Kidney epithelial cell (primary cell): ENCODE data around the gene E2F6. TPM values are rescaled to one million over a fixed set of nuclear protein-coding genes. Genes with fewer than 3 reads are reported as not detected.

Source experiments
- DNase-seq: peaks from one replicate; pipeline ENCODE4 v3.0.0-alpha.2; 2010; ENCODE audit warnings: low read depth
- H3K27me3 ChIP-seq: 2 replicates; pipeline ENCODE4 v1.6.0; 2011; ENCODE audit warnings: low read length; ENCODE audit not compliant: control insufficient read depth, insufficient read depth
- H3K36me3 ChIP-seq: 2 replicates; pipeline ENCODE4 v1.5.1; 2011; ENCODE audit warnings: low read length; ENCODE audit not compliant: control insufficient read depth, insufficient read depth
- H3K4me3 ChIP-seq: 2 replicates; pipeline ENCODE4 v1.5.1; 2011; ENCODE audit warnings: low read depth, mild to moderate bottlenecking, control low read depth, low read length
- total RNA-seq: library from RNA; depleted of rRNA; stranded (reverse); fragments of >200 nt; gene quantifications from 2 replicates; pipeline ENCODE4 v1.2.3, GENCODE V29; 2015
- TF ChIP-seq, protein P1 (sequence below): IDR thresholded peaks from 2 replicates; pipeline ENCODE4 v1.5.1; 2011; ENCODE audit warnings: mild to moderate bottlenecking, moderate library complexity, low read length, control low read depth, inconsistent platforms; ENCODE audit not compliant: insufficient read depth, poor library complexity, severe bottlenecking

E2F6 gene
- total RNA-seq, 1 donor from 2014 or later, result 15.0 TPM

DNA sequence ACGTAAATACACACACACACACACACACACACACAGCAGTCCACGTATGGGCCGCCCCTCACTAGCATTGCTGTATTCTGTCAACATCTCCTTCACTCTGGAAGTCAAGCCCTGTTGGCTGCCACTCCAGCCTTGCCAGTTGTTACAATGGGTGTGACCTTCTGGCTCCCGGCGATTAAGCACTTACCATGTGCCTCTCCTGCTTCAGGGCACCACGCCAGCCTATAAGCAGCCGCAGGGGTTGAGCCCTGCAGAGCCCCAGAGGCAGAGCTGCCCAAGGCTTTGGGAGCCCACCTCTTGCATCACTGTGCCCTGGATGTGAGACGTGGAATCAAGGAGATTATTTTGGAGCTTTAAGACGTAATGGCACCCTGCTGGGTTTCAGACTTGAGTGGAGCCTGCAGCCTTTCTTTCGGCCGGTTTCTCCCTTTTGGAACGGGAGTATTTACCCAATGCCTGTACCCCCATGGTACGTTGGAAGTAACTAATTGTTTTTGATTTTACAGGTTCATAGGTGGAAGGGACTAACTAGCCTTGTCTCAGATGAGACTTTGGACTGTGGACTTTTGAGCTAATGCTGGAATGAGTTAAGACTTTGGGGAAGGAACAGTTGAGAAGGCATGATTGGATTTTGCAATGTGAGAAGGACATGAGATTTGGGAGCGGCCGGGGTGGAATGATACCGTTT is 67.1 kb downstream of the E2F6 start:
- no peaks in the 10 kb centered on the region for H3K27me3 ChIP-seq
- no peak overlapping the region for H3K4me3 ChIP-seq
- TF ChIP-seq, protein P1, sequence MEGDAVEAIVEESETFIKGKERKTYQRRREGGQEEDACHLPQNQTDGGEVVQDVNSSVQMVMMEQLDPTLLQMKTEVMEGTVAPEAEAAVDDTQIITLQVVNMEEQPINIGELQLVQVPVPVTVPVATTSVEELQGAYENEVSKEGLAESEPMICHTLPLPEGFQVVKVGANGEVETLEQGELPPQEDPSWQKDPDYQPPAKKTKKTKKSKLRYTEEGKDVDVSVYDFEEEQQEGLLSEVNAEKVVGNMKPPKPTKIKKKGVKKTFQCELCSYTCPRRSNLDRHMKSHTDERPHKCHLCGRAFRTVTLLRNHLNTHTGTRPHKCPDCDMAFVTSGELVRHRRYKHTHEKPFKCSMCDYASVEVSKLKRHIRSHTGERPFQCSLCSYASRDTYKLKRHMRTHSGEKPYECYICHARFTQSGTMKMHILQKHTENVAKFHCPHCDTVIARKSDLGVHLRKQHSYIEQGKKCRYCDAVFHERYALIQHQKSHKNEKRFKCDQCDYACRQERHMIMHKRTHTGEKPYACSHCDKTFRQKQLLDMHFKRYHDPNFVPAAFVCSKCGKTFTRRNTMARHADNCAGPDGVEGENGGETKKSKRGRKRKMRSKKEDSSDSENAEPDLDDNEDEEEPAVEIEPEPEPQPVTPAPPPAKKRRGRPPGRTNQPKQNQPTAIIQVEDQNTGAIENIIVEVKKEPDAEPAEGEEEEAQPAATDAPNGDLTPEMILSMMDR, result no peak
- no peaks in the 10 kb centered on the region for H3K36me3 ChIP-seq
- DNase-seq, result no peak

DNA sequence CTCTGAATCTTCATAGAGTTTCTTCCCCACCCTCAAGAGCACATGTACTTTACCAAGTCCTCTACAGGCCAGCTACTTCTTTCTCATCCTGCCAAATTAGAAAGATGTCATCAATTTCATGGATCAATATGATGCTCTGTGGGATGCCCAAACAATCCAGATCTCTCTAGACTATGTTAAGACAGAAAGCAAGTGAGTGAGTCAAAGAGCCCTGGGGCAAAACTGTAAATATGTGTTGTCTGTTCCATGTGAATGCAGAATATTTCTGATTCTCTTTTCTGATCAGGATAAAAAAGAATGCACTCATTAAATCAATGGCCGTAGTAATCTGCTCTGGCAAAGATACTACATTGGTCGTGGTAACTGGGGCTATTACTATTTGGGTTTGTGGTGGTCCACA is 68.4 kb downstream of the E2F6 start:
- Histone ChIP-seq H3K4me3 (no peak overlapping the region), H3K27me3 (no peaks in the 10 kb centered on the region), H3K36me3 (no peaks in the 10 kb centered on the region)
- DNase-seq, result no peak
- TF ChIP-seq, protein P1, result no peak

DNA sequence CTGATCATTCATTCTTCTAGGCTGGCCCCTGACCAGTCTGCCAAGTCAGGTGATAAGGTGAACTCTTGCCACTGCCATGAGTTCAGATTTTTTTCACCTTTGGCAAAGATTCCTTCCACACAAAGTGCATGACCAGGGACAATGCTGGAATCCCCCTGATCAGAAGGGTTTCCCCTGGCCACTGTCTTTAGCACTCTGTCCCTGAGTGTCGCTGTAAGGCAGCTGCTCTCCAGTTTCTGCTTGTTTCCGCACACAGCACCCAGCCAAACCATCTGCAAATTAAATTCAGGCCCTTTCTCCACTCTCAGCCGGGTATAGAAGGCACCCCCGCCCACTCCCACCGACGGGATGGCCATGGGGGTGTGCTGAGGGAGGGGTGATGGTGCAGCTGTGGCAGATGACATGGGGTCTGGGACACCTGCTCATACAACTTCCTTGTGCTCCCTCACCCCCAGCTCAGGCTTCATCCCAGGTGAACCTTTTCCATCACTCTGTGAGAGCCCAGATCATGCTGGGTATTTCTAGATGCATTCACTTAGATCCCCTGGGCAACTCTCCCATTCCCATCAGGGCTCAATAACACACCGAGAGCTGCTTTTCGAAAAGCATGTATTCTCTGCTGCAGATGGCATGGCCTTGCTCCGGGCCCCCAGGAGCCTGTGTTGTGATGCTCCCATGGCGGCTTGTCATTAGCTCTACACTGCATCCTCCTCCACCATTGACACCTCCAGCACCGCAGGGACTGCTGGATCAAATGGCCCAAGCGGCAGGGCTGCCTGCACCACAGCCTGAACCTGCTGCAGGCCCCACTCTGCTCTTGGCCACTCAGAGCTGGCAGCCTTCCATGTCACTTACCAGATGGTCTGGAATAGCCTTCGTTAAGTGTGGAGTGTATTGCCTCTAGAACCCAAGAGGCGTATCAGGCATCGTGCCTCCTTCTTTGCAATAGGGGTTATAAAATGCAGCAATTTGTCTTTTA is 69.2 kb downstream of the E2F6 start:
- Histone ChIP-seq H3K36me3 (no peaks in the 10 kb centered on the region), H3K4me3 (no peak overlapping the region), H3K27me3 (no peaks in the 10 kb centered on the region)
- no peak for DNase-seq
- TF ChIP-seq, protein P1, result no peak

- TF ChIP-seq, protein P1, result no peak
- DNase-seq, result no peak
- H3K27me3 ChIP-seq, result no peaks in the 10 kb centered on the region
Measured at GRCh38 chr2:11396021-11396420, 69.9 kb downstream of the E2F6 start.

DNA sequence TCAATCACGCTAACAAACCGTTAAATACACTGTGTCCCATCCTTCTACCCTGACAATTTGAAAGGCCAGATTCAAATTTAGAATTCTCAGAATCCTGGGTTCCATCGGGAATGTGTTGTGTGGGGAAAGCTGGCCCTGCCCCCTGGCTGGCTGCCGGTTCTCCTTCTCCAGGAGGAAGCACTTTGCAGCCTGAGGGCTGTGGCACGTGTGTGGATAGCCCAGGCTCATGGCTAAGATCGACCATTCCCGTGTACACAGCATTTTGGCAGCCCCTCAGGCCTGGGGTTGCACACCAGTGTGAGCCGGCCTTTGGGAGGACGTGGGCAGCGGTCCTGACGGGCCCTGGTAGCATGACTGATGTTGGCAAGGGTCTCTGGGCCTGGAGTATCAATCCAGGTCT is 70.6 kb downstream of the E2F6 start:
- H3K4me3 ChIP-seq, result no peak overlapping the region
- no peaks in the 10 kb centered on the region for H3K36me3 ChIP-seq
- no peak for DNase-seq
- no peaks in the 10 kb centered on the region for H3K27me3 ChIP-seq
- TF ChIP-seq, protein P1, result no peak

More at GRCh38 chr2:11396021-11396420, 69.9 kb downstream of the E2F6 start:
- Histone ChIP-seq H3K4me3 (no peak overlapping the region), H3K36me3 (no peaks in the 10 kb centered on the region)

Other genes starting within 250 kb of the E2F6 start
- 26.4 and 30.9 TPM in 2 replicates for gene ROCK2, start 121.5 kb downstream of the E2F6 start, total RNA-seq
- gene GREB1, start 67.9 kb upstream of the E2F6 start, total RNA-seq, result 2.8 and 4.8 TPM in 2 replicates
- gene NTSR2, start 204.0 kb upstream of the E2F6 start, total RNA-seq, result not detected in 2 replicates